HuH-7.5 (cell line): ENCODE results near the gene ANKRD13D.

ENCODE experiments used
- DNase-seq: peaks from one replicate; pipeline ENCODE4 v3.0.0; 2011; ENCODE audit warnings: low spot score

Gene ANKRD13D

GRCh38 chr11:67261946-67262681 lies 27.0 kb upstream of the ANKRD13D start:
- DNase-seq, result no peak

DNA sequence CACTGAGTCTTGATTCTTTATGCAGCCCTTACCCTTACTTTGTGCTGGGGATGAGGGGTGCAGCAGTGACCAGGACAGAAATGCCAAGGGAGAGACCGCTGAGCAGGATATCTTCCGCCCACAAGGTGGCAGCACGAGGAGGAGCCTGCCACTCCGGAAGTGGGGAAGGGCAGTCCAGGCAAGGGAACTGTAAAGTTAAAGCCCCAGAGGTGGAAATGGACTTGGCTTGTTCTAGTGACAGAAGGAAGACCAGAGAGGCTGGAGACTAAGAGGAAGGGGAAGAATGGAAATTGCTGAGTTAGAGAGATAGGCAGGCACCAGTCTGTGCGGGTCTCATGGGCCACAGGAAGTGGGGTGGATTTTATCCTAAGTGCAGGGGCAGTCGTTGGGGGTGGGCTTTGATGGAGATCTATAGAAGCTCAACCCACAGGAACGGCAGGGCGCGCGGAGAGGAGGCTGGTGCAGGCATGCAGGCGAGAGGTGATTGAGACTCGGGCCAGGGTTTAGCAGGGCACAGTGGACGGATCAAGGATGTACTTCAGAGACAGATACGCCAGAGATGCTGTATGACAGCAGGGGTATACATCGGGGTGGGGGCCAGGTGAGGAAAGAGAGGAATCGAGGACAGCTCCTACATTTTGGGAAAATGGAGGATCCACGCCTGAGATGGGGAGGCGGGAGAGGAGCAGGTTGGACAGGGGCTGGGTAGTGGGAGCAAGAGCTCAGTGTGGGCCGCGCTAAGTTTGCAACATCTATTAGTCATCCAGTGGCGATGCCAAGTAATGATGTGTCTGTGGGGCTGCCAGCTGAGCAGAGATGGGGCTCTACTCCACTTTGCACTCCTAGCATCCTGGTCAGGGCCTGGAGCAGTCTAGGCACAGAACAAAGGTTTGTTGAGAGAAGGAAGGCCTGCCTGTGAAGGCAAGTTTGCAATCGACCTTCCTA lies 26.1 kb upstream of the ANKRD13D start:
- DNase-seq, result peak; percentile 100

DNA sequence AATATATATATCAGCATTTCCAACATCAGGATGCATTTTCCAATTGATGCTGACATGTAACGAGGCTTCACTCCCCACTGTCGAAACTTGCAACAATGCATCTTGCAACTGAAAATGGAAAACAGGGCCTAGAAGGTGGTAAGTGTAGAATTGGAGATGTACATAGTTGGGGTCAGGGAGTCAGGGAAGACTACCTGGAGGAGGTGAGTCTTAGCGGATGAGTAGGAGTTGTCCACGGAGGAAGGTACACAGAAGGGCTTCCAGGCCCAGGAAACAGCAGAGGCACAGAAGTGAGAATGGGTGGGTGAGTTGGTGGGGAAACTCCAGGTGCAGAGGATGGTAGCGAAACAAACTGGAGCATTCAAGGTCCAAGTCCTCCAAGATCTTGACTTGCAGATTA lies 24.8 kb upstream of the ANKRD13D start:
- no peak for DNase-seq

GRCh38 chr11:67264877-67265632 lies 24.0 kb upstream of the ANKRD13D start:
- DNase-seq, result no peak

DNA sequence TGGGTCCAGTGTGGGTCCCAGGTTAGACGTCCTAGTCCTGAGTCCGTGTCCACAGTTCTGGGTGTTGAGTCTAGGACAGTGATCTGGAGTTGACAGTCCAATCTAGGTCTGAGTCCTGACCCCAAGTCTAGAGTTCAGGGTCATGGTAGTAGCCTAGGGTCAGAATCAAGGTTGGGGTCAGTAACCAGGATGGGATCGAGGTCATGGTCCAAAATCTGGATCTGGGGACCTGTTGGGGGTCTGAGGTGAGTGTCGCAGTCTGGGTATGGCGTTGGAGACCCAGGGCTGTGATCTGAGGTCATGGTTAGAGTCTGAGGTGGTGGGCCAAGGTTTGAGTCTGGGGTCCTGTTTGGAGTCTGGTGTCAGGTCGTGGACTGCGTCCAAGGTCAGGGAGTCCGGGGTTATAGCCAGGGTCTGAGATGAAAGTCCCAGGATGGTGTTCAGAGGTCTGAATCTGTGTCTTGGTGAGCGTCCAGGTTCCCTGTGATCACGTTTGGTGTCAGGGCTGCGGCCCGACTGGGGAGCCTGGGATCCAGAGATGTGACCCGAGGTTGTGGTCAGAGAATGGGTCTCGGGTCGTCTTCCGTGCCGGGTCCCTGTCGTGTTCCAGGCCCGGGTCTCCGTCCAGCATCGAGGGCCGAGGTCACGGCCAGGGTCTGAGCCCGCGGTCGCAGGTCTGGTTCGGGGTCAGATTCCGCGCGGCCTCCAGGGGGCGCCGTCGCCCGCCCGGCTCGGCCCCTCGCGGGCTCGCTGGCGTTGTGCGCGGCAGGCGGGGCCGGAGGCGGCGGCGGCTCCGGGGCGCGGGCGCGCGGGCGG lies 23.3 kb upstream of the ANKRD13D start:
- peak; percentile 100 for DNase-seq

DNA sequence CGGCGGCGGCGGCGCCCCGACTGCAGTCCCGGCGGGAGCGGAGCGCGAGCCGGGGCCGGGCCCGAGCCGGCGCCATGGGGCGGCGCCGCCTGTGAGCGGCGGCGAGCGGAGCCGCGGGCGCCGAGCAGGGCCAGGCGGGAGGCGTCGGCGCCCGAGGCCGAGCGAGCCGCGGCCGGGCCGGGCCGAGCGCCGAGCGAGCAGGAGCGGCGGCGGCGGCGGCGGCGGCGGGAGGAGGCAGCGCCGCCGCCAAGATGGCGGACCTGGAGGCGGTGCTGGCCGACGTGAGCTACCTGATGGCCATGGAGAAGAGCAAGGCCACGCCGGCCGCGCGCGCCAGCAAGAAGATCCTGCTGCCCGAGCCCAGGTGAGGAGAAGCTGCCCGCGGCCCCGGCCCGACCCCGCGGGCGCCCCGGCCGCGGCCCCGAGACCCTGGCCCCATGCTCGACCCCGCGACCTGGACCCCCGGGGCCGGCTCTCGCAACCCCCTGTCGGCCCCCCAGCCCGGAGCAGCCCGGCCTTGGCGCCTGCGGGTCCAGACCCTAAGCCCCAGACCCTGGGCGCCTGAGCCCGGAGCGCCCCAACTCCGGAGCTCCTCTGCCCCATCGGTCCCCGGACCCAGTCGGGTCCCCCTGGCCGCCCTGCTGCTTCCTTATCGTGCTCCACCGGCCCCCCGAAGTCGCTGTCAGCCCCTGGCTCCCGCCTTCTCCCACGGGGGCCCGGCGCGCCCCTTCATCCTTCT lies 22.5 kb upstream of the ANKRD13D start, which contains the start of gene GRK2:
TSS of gene GRK2 (plus strand) at position 25 of the 739 bp plus-strand sequence. CDS start at position 252, 227 bp downstream.
- DNase-seq, result peak; percentile 99

DNA sequence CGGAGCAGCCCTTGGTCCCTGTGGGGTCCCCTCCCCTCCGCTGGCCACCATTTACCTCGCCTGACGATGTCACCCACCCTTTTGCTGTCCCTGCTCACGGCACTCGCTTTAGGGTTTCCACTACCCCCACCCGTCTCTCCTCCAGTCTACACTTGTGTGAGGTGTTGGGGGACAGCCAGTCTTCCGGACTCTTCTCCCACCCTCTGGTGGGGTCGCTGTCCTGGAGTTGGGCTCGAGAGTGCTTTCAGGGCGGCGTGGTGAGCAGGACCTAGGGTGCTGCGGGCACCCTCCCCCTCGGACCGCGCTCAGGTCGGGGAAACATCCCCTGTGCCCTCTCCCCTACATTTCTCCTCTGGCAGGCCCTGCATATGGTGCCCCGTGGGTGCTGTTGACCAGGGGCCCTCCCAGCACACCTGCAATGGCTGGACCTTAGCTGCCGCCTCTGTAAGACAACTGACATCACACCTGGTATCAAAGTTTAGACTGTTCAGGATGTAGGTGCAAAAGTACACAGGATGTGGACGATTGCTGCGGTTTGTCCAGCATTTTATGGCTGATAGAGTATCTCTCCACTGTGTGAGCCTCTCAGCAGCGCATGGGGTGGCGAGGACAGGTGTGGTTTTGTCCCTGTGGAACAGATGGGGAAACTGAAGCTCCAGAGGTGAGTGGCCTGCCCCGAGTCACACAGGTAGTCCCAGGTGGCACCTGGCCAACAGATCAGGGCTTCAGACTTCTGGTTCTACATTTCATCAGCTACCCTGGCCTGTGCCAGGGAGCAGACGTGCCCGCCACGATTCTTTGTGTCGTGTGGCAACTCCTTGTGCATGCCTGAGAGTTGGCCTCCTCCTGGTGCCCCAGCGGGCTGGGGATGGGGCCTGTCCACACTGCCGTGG lies 21.7 kb upstream of the ANKRD13D start:
- peak; percentile 97 for DNase-seq

DNA sequence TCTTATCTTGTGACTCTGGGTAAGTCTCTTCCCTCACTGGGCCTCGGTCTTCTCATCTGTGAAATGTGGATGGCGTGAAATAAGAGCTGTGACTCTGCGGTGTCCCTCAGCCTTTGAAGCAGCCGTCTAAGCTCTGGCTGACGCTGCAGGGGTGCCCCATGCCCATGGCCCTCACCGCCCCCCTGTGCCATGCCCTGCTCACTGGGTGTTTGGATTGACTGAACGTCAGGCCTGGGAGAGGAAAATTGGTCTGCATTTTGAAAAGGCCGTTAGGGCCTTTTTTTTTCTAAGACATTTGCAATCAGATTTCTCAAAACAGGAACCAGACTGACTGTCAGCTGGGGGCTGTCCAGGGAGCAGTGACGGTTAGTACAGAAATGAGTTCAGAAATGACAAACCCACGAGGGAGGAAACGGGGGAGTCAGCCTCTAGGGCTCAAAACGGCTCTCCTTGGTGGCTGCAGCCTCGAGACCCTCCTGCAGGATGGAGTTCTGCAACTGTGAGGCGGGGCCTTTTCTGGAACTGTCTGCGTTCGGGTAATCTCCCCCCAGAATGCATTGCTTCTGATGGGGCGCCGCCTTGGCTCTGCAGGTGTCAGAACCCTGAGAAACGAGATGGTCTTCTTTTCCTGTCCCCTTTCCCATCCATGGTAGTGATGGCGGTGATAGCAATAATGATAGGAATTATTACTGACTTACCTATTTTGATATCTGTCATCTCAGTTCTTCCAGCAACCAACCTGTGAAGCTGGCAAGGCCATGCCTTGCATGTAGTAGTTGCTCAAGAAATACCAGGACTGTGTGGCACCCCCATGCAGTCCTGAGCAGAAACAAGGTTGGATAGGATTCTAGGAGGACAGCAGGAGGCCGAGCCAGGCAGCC lies 20.8 kb upstream of the ANKRD13D start:
- DNase-seq, result no peak

DNA sequence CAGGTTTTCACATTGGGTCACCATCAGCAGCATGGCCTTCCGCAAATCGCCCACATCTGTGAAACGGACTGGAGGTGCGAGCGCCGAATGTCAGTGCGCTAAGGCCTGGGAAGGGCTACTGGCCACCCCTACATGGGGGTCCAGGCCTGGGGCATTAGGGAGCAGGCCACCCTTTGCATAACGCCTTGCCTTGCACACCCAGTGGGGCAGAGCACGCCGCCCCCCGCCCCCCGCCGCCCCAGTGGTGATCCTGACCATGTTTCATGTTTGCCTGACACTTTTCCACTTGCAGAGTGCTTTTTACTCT lies 20.2 kb upstream of the ANKRD13D start:
- no peak for DNase-seq

GRCh38 chr11:67269401-67270255 lies 19.5 kb upstream of the ANKRD13D start:
- no peak for DNase-seq

GRCh38 chr11:67270256-67271204 lies 18.6 kb upstream of the ANKRD13D start:
- peak; percentile 70 for DNase-seq

DNA sequence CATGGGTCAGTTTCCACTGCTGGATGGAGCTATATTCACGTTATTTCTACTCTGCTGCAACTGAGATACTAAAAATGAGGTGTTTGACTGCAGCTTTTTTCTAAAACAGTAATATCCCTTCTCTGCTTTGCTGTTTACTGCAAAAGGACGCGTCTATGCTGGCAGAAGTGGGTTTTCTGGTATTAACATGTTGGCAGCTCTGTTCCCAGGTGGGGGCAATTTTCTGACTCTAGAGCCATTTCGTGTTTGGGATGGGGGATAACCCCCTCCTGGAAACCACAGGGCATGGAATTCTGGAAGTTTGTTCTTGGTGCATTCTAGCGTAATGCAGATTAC lies 17.9 kb upstream of the ANKRD13D start:
- no peak for DNase-seq

- no peak for DNase-seq
These were observed 17.4 kb upstream of the ANKRD13D start for GRCh38 chr11:67271541-67272284.

DNA sequence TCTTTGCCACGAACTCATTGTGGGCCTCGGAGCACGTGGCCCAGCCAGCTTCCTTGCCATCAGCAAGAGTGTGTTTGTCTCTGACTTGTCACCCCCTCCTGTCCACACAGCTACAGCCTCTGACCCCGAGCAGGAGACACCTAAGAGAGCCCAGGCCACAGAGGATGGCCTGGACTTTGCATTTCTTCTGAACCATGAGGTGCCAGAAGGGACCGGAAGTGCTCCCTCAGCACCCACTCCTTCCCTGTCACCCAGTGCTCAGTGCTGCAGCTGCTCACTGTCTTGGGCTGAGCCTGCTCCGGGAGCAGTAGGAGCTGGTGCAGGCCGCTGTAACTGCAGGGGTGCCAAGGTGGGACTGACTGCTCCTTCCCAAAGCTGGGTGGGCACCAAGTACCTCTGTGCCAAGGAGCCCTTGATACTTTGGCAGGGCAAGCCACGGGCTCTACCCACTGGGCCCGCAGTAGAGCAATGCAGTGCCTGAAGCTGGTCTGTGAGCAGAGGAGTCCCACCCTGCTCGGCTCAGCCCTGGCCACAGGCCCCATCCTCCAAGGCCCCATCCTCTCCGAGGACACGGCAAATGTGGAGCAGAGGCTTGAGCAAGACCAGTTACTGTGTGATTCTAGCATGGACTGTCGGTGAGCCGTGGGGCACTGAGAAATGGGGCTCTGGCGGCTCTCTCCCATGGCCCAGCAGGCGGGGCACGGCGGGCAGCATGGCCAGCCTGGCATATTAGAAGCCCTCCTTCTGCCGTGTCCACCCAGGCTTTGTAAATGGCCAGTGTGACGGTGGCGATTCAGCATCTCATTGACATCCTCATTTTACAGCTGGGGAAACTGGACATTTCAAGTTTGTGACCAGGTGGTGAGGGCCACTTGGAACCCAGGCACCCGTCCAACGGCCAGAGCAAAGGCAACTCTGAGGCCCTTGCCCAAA lies 16.5 kb upstream of the ANKRD13D start:
- no peak for DNase-seq
